Globus pallidus (tissue), 1 donor: Measurements from ENCODE around the gene RERE.

Experiments
- DNase-seq: peaks from one replicate; pipeline ENCODE4 v3.0.0-alpha.2; 2015; ENCODE audit warnings: low spot score

Gene RERE

DNA sequence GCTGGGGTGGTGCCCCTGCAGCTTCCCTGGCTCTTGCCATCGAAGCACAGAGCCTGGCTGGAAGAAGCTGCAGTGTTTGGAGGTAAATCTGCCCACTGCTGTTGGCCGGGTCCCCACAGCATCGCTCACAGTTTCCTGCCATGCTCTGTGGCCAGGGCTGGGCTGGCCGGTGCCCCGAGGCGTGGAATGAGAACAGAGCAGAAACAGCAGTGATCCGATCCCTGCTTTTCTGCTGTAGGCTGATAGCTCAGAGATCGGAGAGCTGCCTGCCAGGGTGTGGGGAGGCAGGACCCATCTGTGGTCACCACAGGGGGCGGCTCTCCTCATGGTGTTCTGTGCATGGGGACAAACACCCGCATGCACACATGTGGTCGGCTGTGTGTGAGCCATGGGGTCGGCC lies 488.0 kb downstream of the RERE start:
- DNase-seq, result no peak

DNA sequence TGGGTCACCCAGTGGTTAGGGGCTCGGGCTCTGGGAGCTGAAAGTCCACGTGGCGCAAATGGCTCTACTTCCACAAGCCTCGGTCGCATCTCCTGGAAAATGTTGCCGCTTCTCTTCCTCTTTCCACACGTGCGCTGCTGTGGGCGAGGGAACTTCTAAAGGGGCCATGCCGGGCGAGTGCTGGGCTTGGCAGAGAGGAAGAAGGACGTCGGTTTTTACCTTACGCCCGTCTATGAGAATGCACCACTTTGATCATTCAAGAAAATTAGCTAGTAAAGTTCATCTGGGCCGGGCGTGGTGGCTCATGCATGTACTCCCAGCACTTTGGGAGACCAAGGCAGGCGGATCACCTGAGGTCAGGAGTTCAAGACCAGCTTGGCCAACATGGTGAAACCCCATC lies 489.2 kb downstream of the RERE start:
- no peak for DNase-seq

DNA sequence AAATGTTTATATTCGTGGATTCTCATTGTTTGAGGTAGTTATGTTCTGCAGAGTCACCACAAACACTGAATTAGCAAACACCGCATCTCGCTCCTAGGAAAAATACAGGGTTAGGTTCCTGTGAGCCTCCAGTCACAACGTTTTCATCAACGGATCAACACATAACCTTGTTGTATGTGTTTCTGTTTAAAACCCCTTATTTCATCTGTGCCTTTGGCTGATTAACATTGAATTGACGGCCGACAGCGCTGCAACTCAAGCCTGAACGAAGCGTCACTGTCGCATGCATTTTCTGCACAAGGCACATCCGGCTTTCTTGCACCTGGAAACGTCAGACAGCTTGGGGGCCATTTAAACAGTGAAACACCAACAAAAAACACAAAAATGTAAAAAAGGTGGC lies 491.2 kb downstream of the RERE start:
- DNase-seq, result no peak

DNA sequence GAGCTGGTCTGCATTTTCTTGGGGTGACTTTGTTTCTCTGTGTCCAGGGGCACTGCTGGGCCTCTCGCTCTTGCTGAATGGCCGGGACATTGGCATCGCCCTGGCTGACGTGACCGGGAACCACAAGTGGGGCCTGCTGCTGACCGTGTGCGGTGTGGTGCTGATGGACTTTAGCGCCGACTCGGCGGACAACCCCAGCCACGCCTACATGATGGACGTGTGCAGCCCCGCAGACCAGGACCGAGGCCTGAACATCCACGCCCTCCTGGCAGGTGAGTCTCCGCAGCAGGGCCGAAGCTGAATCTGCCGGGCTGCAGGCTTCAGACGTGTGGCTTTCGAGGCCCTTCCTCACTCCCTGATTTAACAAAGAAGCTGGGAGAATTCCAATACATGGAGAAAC lies 491.7 kb downstream of the RERE start:
- DNase-seq, result no peak

DNA sequence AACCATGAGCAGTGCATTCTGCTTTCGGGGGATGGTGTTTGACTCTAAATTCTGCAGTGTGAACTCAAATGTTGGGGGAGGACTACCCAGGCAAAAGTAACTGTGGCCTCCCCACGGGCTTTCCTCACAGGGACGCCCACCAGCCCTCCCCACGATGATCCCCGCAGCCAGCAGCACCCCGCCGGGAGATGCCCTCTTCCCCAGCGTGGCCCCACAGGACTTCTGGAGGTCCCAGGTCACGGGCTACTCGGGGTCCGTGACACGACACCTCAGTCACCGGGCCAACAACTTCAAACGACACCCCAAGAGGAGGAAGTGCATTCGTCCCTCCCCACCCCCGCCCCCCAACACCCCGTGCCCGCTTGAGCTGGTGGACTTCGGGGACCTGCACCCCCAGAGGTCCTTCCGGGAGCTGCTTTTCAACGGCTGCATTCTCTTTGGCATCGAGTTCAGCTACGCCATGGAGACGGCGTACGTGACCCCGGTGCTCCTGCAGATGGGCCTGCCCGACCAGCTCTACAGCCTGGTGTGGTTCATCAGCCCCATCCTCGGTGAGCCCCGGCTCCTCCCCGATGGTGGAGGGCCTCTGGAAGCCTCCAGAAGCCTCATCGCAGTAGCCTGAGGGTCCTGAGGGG lies 493.1 kb downstream of the RERE start:
- no peak for DNase-seq

DNA sequence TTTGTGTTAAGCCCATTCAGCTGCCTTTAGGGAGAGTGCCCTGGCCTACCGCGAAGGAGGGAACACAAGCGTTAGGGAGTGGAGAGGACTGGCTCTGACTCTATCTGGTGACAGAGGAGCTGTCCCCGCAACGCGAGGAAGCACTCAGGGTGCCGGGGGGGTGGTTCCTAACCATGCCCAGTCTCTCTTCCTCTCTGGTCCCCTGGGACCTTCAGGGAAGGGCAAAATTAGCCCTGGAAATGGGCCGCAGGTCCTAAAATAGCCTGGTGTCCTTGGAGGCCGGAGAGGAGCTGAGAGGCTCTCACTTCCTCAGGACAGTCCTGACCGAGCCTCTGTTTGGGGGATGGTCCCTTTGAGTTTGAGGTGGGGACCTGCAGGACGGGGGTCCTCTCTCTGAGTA lies 493.7 kb downstream of the RERE start:
- no peak for DNase-seq

DNA sequence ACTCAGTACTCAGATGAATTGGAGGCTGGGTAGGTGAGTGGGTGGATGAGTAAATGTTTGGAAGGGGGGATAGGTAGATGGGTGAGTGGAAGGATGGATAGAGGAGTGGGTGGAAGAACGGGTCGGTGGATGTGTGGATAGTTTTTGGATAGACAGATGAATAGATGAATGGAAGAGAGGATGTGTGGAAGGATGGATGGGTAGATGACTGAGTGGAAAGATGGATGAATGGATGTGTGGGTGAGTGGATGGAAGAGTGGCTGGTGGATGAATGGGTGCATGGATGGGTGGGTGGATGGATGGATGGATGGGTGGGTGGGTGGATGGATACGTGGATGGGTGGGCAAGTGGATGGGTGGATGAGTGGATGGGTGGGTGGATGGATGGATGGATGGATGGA lies 495.8 kb downstream of the RERE start:
- DNase-seq, result no peak

DNA sequence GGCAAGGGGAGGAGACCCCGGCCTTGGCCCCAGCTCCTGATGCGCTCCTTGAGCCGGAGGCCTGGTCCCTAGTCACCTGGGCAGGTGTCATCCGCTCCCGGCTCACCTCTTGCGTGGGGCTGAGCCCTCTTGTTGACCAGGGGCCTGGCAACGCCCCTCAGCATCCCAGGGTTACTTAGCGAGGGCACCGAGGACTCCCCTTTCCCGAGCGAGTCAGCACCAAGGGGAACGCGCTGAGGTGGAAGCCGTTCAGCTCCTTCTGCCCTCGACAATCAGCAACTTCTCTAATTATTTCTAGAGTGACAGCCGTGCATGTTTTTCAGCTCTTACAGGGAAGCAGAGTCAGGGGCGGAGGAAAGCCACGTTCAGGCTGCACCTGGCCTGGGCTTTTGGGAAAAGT lies 499.0 kb downstream of the RERE start:
- no peak for DNase-seq

DNA sequence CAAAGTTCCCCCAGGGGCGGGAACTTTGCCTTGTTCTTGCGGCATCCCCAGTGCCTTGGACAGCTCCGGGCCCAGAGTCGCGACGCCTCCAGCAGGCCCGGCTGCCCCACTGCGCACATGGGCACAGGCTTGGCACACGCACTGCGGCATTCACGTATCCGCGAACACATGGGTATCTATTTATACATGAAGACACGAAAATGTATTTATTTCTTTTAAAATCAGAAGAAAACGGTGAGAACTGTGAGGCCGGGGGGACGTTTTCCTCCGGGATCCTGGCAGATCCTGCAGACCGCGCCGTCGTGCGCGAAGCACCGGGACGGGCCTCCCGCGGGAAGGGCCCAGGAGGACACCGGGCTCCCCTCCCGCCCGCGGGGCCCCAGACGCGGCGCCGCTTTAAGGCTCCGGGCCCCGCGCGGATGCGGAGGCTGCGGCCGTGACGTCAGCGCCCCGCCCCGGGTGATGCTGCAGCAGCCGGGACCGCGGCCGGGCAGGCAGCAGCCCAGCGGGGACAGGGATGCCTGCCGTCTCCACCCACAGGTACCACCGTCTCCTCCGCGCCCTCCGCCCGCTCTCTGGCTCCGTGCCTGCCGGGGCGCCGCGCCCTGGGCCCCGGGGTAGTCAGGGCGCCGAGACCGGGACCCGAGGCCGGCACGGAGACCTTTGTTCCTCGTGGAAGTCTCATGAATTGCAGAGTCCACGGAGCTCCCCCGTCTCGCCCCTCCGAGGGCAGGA lies 499.6 kb downstream of the RERE start, which contains the start of gene SLC45A1:
Gene SLC45A1 (plus strand): TSS at position 468 of the 735 bp plus-strand sequence. CDS start 6,216 bp downstream, outside the sequence.
- DNase-seq, result peak; percentile 75

DNA sequence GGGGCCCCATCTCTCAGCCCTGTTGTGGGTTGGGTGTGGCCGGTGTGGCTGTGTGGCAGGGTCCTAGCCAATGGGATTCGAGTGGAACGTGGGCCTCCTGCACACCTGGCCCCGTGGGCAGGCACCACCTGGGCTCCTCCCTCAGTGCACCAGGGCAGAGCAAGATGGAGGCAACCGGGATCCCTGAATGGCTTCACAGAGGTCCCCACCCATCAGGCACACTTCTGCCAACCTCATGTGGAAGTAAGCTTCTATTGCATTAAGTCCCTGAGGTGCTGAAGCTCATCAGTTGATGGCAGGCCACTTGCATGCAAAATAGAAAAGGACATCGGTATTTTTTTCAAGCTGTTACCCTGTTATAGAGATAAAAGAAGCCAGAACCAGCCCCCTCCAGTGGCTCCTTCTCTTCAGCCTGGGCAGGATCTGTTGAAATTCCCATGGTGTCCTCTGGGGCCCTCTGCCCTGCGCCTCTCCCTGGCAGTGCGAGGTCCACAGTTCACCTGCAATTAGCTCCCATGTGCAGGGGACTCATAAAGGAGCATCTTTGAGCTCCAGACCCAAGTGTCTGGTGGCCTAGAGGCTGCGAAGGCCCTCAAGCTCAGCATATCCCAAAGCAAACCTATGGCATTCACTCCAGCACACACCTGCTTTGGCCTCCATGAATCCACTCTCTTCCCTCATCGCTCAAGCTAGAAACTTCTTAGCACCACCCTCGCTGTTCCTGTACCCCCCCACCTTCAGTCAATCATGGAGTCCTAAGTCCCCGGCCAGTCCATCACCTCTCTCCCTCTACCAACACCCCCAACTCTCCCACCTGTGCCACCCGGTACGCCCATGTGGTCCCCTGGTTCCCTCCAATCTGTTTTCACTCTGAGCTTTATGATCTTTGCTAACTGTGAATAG lies 501.6 kb downstream of the RERE start:
- no peak for DNase-seq

DNA sequence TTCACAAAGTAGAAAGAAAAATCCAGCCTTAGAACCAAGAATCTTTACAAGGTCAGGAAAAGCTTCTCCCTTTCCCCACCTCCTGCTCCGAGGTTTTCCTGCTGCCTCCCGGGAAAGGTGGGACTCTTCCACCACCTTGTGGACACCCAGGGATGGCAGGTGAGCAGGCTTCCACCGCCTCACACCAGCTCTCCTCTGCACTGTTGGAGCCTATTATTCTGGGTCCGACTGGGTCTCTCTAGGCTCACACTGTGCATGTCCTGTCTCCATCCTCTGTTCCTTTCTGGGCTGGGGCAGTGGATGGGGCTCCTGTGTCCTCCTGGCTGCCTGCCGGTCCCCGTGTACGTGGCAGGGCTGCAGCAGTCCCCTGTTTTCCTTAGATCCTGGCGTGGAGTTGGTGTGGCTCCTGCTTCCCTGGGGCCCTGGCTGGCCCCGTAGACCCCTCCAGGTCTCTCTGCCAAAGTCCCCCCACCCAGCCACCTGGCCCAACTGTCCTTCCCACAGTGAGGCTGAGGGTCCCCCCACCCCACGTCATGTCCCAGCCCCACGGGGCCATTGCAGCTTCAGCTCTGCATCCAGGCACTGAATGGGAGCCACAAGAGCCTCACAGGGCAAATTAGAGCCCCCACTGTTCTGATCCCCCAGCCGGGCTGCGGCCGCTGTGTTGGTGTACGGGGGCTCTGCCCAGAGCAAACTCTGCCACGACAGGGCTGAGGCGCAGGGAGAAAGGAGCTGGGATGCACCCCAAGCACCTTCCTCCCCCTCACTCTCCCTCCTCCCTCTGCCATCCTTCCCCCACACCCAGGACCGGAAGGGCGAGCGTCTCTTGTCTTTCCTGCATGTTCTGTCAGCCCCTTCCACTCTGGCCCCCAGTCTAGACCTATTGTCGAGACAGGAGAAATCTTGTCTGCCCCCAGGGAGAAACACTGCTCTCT lies 502.8 kb downstream of the RERE start:
- peak; percentile 38 for DNase-seq

DNA sequence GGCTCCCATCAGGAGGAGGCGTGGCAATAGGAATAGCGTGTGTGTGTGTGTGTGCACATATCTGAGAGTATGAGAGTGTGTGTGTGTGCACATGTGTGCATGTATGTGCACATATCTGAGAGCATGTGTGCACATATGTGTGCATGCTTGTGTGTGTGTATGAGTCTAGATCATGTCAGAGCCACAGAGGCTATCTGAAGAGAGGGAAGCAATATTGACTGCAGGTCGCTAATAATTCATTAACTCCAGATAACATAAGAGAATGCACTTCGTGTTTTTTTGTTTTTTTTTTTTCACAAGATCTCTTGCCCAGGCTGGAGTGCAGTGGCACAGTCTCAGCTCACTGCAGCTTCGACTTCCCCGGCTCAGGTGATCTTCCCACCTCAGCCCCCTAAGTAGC lies 504.2 kb downstream of the RERE start:
- no peak for DNase-seq

DNA sequence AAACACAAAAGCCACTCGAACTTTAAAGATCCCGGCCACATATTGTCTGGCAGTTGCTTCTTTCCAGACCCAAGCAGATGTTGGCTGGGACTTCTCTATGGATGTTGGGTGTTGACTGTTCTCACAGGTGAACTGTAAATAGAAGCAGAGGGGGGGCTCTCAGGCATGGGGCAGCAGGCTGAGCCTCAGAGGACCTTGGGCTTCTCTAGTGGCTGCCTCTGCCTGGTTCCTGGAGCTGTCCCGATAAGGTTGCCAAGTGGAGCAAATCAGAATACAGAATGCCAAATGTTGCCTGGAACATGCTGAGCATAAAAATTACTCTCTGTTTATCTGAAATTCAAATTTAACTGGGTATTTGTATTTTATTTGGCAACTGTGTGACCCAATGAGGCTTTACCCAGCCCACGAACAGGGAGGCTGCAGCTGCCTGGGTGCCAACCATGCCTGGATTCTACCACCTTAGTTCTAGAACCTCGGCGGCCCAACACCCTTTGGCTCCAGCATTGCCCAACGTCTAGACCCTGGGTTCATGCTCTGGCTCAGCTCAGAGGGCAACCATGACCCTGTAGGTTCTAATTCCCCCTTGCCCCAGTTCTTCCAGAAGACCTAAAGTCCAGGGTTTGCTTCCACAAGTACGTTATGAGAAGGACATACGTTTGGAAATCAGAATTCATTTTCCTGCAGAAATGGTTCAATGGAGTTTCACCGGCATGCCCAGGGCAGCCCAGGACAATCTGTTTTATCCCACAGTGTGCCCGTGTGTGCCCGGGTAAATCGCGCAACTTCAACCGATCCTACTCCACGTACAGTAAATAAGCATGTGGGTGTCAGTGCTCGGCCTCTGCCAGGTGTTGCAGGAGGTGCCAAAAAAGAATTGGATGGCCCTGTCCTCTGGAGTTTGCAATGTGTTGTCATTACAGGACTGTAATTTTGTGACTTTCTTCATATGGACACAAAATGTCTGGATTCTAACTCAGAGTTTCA lies 504.9 kb downstream of the RERE start:
- DNase-seq, result no peak

DNA sequence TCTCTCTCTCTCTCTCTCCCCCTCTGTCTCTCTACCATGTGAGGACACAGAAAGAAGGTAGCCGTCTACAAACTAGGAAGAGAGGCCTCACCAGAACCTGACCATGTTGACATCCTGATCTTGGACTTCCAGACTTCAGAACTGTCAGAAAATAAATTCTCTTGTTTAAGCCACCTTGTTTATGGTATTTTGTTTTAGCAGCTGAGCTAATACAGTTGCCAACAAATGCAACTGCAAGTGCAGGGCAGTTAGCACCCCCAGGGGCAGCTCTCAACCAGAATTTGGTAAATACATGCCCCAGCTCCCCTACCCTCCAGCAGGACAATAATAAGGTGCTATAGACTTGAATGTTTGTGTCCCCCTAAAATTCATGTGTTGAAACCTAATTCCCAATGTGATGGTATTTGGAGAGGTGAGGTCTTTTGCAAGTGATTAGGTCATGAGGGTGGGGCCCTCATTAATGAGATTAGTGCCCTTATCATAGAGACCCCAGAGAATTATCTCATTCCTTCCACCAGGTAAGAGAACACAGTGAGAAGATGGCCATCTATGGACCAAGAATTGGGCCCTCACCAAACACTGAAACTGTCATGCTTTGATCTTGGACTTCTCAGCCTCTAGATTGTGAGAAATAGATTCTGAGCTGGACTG lies 506.2 kb downstream of the RERE start:
- DNase-seq, result no peak

DNA sequence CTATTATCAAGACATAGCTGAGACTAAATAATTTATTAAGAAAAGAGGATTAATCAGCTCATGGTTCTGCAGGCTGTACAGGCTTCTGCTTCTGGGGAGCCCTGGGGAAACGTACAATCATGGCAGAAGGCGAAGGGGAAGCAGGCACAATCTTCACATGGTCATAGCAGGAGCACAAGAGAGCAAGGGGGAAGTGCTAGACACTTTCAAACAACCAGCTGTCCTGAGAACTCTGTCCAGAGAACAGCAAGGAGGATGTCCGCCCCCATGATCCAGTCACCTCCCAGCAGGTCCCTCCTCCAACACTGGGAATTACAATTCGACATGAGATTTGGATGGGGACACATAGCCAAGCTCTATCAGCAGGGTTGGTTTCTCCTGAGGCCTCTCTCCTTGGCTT lies 509.8 kb downstream of the RERE start:
- DNase-seq, result no peak

DNA sequence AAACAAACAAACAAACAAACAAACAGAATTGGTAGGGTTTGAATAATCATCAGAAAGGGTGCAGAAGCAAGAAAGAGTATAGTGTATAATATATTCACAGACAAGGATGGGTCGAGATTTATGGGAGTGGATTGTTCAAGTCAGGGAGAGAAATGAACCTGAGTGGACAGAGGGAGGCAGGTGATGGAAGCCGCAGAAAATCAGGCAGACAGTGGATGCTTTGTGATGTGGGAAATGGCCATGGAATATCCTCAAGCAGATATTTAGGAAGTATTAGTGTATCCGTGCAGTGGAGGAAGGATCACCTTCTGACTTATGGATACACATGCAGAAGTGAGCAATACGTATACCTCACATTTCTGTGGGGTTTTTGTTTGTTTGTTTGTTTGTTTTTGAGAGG lies 513.6 kb downstream of the RERE start:
- no peak for DNase-seq

DNA sequence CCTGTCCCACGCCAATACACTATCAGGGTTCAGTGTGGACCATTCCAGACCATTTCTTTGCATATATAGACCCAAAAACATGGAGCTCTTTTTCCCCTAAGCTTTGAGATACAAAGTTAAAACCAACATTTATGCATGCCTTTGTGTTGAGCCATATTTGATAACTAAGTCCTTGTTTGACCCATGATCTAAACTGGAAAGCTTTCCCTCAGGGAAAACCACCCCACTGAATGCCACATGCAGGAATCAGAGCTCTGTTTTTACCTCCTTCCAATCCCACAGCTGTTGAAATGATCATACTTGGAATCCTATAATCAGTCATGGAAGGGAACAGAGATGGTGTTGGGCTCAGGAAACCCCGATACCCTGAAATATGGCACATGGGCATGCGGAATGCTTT lies 514.3 kb downstream of the RERE start:
- no peak for DNase-seq
